ENCODE measurements around the gene IFNL2. TPM values are rescaled to one million over a fixed set of nuclear protein-coding genes. Genes with fewer than 3 reads are reported as not detected.

IFNL2 gene
- total and polyA plus RNA-seq, 11 donors, result not detected

- Histone ChIP-seq H3K4me1 (no peaks in the 10 kb centered on the region), H3K36me3 (peaks cover 0 to 12% (median 0%) of the 10 kb centered on the region in 9 donors), H3K27me3 (peaks cover 0 to 4% (median 0%) of the 10 kb centered on the region in 9 donors), H3K9me3 (no peaks in the 10 kb centered on the region), H3K4me3 (no peak overlapping the region), H3K27ac (no peak overlapping the region)
- DNase-seq, result peak in 1 of 5 donors; percentile 40
- no peak for TF ChIP-seq POLR2A (IDR thresholded peaks at IDR 0.05)
- no peak for TF ChIP-seq CTCF (IDR thresholded peaks at IDR 0.05)
- ATAC-seq, result no peak
- intact Hi-C loops (cut with DNase I), result loop anchor here in 2 of 10 donors (10.0 kb wide), 1 partner anchor 109 kb away; the partner anchor contains the start of gene SYCN (in 2 of the 2)
- 92 to 96% (median 95%) methylated on average over 20 to 64 of the region's 64 CpGs for WGBS, 4 donors
Measured at GRCh38 chr19:39314016-39314728, 46.0 kb downstream of the IFNL2 start.

- ATAC-seq (no peak), DNase-seq (no peak)
- H3K4me3 ChIP-seq, result no peak overlapping the region
- peaks cover 0 to 12% (median 0%) of the 10 kb centered on the region in 9 donors for H3K36me3 ChIP-seq
- intact Hi-C loops (cut with DNase I), result loop anchor here in 2 of 10 donors (10.0 kb wide), 1 partner anchor 111 kb away; the partner anchor contains the start of gene SYCN (in 2 of the 2)
- H3K27ac ChIP-seq, result no peak overlapping the region
- peaks cover 0 to 11% (median 0%) of the 10 kb centered on the region in 12 donors for H3K4me1 ChIP-seq
- 89 to 98% (median 95%) methylated on average over 1 of the region's 1 CpG for WGBS, 4 donors
- TF ChIP-seq CTCF (IDR thresholded peaks at IDR 0.05) (no peak), POLR2A (IDR thresholded peaks at IDR 0.05) (no peak)
- no peaks in the 10 kb centered on the region for H3K9me3 ChIP-seq
- H3K27me3 ChIP-seq, result peaks cover 0 to 11% (median 0%) of the 10 kb centered on the region in 9 donors
Measured at GRCh38 chr19:39315933-39316332, 47.7 kb downstream of the IFNL2 start.

GRCh38 chr19:39316627-39317321 is 48.6 kb downstream of the IFNL2 start:
- TF ChIP-seq POLR2A (IDR thresholded peaks at IDR 0.05) (no peak), CTCF (IDR thresholded peaks at IDR 0.05) (no peak)
- H3K9me3 ChIP-seq, result no peaks in the 10 kb centered on the region
- H3K4me1 ChIP-seq, result peaks cover 0 to 13% (median 0%) of the 10 kb centered on the region in 12 donors
- H3K36me3 ChIP-seq, result peaks cover 0 to 12% (median 0%) of the 10 kb centered on the region in 9 donors
- ATAC-seq (no peak), DNase-seq (no peak)
- no peak overlapping the region for H3K4me3 ChIP-seq
- no peak overlapping the region for H3K27ac ChIP-seq
- intact Hi-C loops (cut with DNase I), result loop anchor here in 2 of 10 donors (10.0 kb wide), 1 partner anchor 112 kb away; the partner anchor contains the start of gene SYCN (in 2 of the 2)
- WGBS, 4 donors, result 87 to 94% (median 92%) methylated on average over 12 of the region's 12 CpGs
- H3K27me3 ChIP-seq, result peaks cover 0 to 14% (median 0%) of the 10 kb centered on the region in 9 donors

GRCh38 chr19:39317476-39317875 is 49.3 kb downstream of the IFNL2 start:
- WGBS, 4 donors, result 84 to 97% (median 95%) methylated on average over 4 of the region's 4 CpGs
- DNase-seq, result no peak
- Histone ChIP-seq H3K27me3 (peaks cover 0 to 15% (median 0%) of the 10 kb centered on the region in 9 donors), H3K4me3 (no peak overlapping the region), H3K4me1 (peaks cover 0 to 13% (median 0%) of the 10 kb centered on the region in 12 donors), H3K9me3 (no peaks in the 10 kb centered on the region), H3K36me3 (peaks cover 0 to 12% (median 0%) of the 10 kb centered on the region in 9 donors), H3K27ac (no peak overlapping the region)
- TF ChIP-seq POLR2A (IDR thresholded peaks at IDR 0.05) (no peak), CTCF (IDR thresholded peaks at IDR 0.05) (no peak)
- no peak for ATAC-seq
- intact Hi-C loops (cut with DNase I), result loop anchor here in 2 of 10 donors (10.0 kb wide), 1 partner anchor 113 kb away; the partner anchor contains the start of gene SYCN (in 2 of the 2)

All from heart left ventricle (tissue), 16 donors.